Neural progenitor cell (in vitro differentiated cells): ENCODE data around the gene RSRC2. TPM values are rescaled to one million over a fixed set of nuclear protein-coding genes. Genes with fewer than 3 reads are reported as not detected.

ENCODE experiments used
- DNase-seq: peaks from one replicate; pipeline ENCODE4 v3.0.0-alpha.2; 2016; ENCODE audit warnings: low spot score
- H2AFZ ChIP-seq: fragments of 200-600 bp; sonication (generic); replicated peaks from 2 replicates; pipeline ENCODE4 v1.6.1; 2016; ENCODE audit warnings: antibody characterized with exemption
- H3F3A ChIP-seq: fragments of 200-600 bp; sonication (generic); 2 replicates; pipeline ENCODE4 v1.6.1; 2016; ENCODE audit warnings: antibody characterized with exemption, low read depth
- H3K27ac ChIP-seq: fragments of 200-600 bp; sonication (generic); 2 replicates; pipeline ENCODE4 v1.5.1; 2016; ENCODE audit warnings: mild to moderate bottlenecking
- H3K27me3 ChIP-seq: fragments of 200-600 bp; sonication (generic); 2 replicates; pipeline ENCODE4 v1.6.1; 2016; ENCODE audit warnings: mild to moderate bottlenecking, moderate library complexity
- H3K36me3 ChIP-seq: fragments of 200-600 bp; sonication (generic); 2 replicates; pipeline ENCODE4 v1.5.1; 2016
- H3K4me1 ChIP-seq: fragments of 200-600 bp; sonication (generic); 2 replicates; pipeline ENCODE4 v1.6.1; 2016; ENCODE audit warnings: mixed run types
- H3K4me2 ChIP-seq: fragments of 200-600 bp; sonication (generic); 2 replicates; pipeline ENCODE4 v1.6.1; 2016
- H3K4me3 ChIP-seq: fragments of 200-600 bp; sonication (generic); 2 replicates; pipeline ENCODE4 v1.5.1; 2016
- H3K79me2 ChIP-seq: fragments of 200-600 bp; sonication (generic); 2 replicates; pipeline ENCODE4 v1.6.1; 2016; ENCODE audit warnings: low read depth
- H3K9ac ChIP-seq: fragments of 200-600 bp; sonication (generic); 2 replicates; pipeline ENCODE4 v1.6.1; 2016
- H3K9me3 ChIP-seq: fragments of 200-600 bp; sonication (generic); 2 replicates; pipeline ENCODE4 v1.5.1; 2016; ENCODE audit warnings: low read depth
- H4K20me1 ChIP-seq: fragments of 200-600 bp; sonication (generic); 2 replicates; pipeline ENCODE4 v1.6.1; 2016; ENCODE audit warnings: low read depth
- H3K27ac Mint-ChIP-seq: 3 replicates; pipeline ENCODE4 v1.8.0; 2021; ENCODE audit warnings: mixed read lengths
- H3K27me3 Mint-ChIP-seq: 2 replicates; pipeline ENCODE4 v1.8.0; 2022; ENCODE audit warnings: low read depth, mild to moderate bottlenecking, inconsistent platforms, moderate library complexity, mixed read lengths; ENCODE audit not compliant: insufficient read depth
- H3K36me3 Mint-ChIP-seq: 3 replicates; pipeline ENCODE4 v1.8.0; 2021; ENCODE audit warnings: mixed read lengths
- H3K4me1 Mint-ChIP-seq: 3 replicates; pipeline ENCODE4 v1.8.0; 2021; ENCODE audit warnings: mixed read lengths
- H3K4me3 Mint-ChIP-seq: 3 replicates; pipeline ENCODE4 v1.8.0; 2021; ENCODE audit warnings: mild to moderate bottlenecking, moderate library complexity, mixed read lengths
- H3K9me3 Mint-ChIP-seq: 3 replicates; pipeline ENCODE4 v1.8.0; 2020; ENCODE audit warnings: mixed read lengths
- CTCF ChIP-seq: fragments of 200-600 bp; sonication (generic); IDR thresholded peaks from 2 replicates; pipeline ENCODE4 v1.5.1; 2017; ENCODE audit warnings: antibody characterized with exemption, mild to moderate bottlenecking
- EZH2 ChIP-seq: fragments of 200-600 bp; sonication (generic); IDR thresholded peaks from 2 replicates; pipeline ENCODE4 v1.6.1; 2017; ENCODE audit warnings: antibody characterized with exemption, mild to moderate bottlenecking, moderate library complexity
- EZH2phosphoT487 ChIP-seq: fragments of 200-600 bp; sonication (generic); IDR thresholded peaks from 2 replicates; pipeline ENCODE4 v1.6.1; 2017; ENCODE audit warnings: antibody characterized with exemption
- total RNA-seq: library from RNA; depleted of rRNA; stranded (reverse); fragments of >200 nt; gene quantifications from 2 replicates; pipeline ENCODE4 v1.2.3, GENCODE V29; 2015; ENCODE audit warnings: low replicate concordance

RSRC2 gene
- total RNA-seq, 1 donor from 2014 or later, result 248 TPM

GRCh38 chr12:122519418-122519817 lies 7.3 kb downstream of the RSRC2 start:
- TF ChIP-seq CTCF (no peak), EZH2phosphoT487 (no peak)
- Histone ChIP-seq H3K79me2 (peaks cover 100% of the 10 kb centered on the region), H3K27me3 (no peaks in the 10 kb centered on the region), H3K27ac (no peak overlapping the region), H3K4me2 (no peak overlapping the region), H3K9ac (no peak overlapping the region), H3K4me1 (peaks cover 21% of the 10 kb centered on the region), H3K36me3 (peaks cover 83% of the 10 kb centered on the region), H4K20me1 (peaks cover 92% of the 10 kb centered on the region), H2AFZ (no peak overlapping the region), H3K4me3 (no peak overlapping the region), H3F3A (peaks cover 83% of the 10 kb centered on the region), H3K9me3 (no peaks in the 10 kb centered on the region)
- Mint-ChIP-seq H3K27ac (no peak overlapping the region), H3K36me3 (peaks cover 43% of the 10 kb centered on the region), H3K27me3 (no peaks in the 10 kb centered on the region), H3K4me1 (peaks cover 19% of the 10 kb centered on the region), H3K4me3 (no peak overlapping the region), H3K9me3 (no peaks in the 10 kb centered on the region)
- DNase-seq, result no peak

- H3K27ac ChIP-seq, result no peak overlapping the region
- no peak overlapping the region for H3K27ac Mint-ChIP-seq
- peaks cover 85% of the 10 kb centered on the region for H3K36me3 ChIP-seq
- peaks cover under 1% of the 10 kb centered on the region for H3K27me3 Mint-ChIP-seq
- peaks cover 43% of the 10 kb centered on the region for H3K36me3 Mint-ChIP-seq
- H3K4me1 Mint-ChIP-seq, result peaks cover 14% of the 10 kb centered on the region
- H4K20me1 ChIP-seq, result peaks cover 89% of the 10 kb centered on the region
- no peaks in the 10 kb centered on the region for H3K27me3 ChIP-seq
- no peak for DNase-seq
- no peak overlapping the region for H3K4me3 Mint-ChIP-seq
- no peak overlapping the region for H3K4me3 ChIP-seq
- H3F3A ChIP-seq, result peaks cover 85% of the 10 kb centered on the region
- TF ChIP-seq CTCF, result no peak
- no peaks in the 10 kb centered on the region for H3K9me3 ChIP-seq
- H3K4me2 ChIP-seq, result no peak overlapping the region
- H3K9me3 Mint-ChIP-seq, result no peaks in the 10 kb centered on the region
- peaks cover 16% of the 10 kb centered on the region for H3K4me1 ChIP-seq
- H3K9ac ChIP-seq, result no peak overlapping the region
- no peak overlapping the region for H2AFZ ChIP-seq
- H3K79me2 ChIP-seq, result peaks cover 100% of the 10 kb centered on the region
Measured at GRCh38 chr12:122518908-122519307, 7.8 kb downstream of the RSRC2 start.

GRCh38 chr12:122517877-122518276 lies 8.9 kb downstream of the RSRC2 start:
- Mint-ChIP-seq H3K4me1 (peaks cover 7% of the 10 kb centered on the region), H3K36me3 (peaks cover 49% of the 10 kb centered on the region), H3K27me3 (peaks cover 2% of the 10 kb centered on the region), H3K27ac (no peak overlapping the region), H3K9me3 (no peaks in the 10 kb centered on the region), H3K4me3 (no peak overlapping the region)
- peaks cover 92% of the 10 kb centered on the region for H3K36me3 ChIP-seq
- H3K27me3 ChIP-seq, result no peaks in the 10 kb centered on the region
- no peak overlapping the region for H3K9ac ChIP-seq
- no peak for TF ChIP-seq CTCF
- no peak for TF ChIP-seq EZH2phosphoT487
- no peak for TF ChIP-seq EZH2
- no peak overlapping the region for H2AFZ ChIP-seq
- H3K27ac ChIP-seq, result no peak overlapping the region
- H3K9me3 ChIP-seq, result no peaks in the 10 kb centered on the region
- peaks cover 6% of the 10 kb centered on the region for H3K4me1 ChIP-seq
- peaks cover 93% of the 10 kb centered on the region for H3F3A ChIP-seq
- H3K4me2 ChIP-seq, result no peak overlapping the region
- peaks cover 88% of the 10 kb centered on the region for H4K20me1 ChIP-seq
- H3K79me2 ChIP-seq, result peaks cover 99% of the 10 kb centered on the region
- H3K4me3 ChIP-seq, result no peak overlapping the region
- DNase-seq, result no peak
